Measurements from ENCODE around the gene PPP1R1B.

- TF ChIP-seq POLR2A (IDR thresholded peaks at IDR 0.05), result no peak
- no peak for TF ChIP-seq CTCF (IDR thresholded peaks at IDR 0.05)
Observed at GRCh38 chr17:39602533-39603303, 24.0 kb upstream of the PPP1R1B start.

Measured in adrenal gland (tissue), 5 donors.